Mucosa of gallbladder (tissue), 1 donor: ENCODE data around the gene CHD2. TPM values are rescaled to one million over a fixed set of nuclear protein-coding genes. Genes with fewer than 3 reads are reported as not detected.
A peak's percentile ranks its signal among the peaks of the same experiment; 100 is the strongest.

Source experiments
- DNase-seq: peaks from one replicate; pipeline ENCODE4 v3.0.0-alpha.2; 2020; ENCODE audit warnings: low spot score
- total RNA-seq: library from RNA; stranded (reverse); gene quantifications from one replicate; pipeline ENCODE4 v1.2.1, GENCODE V29; 2021
- donor health status: DM: no; HTN: no; CAD: no.

CHD2 gene
- total RNA-seq, 1 donor from 2014 or later: 124 TPM

DNA sequence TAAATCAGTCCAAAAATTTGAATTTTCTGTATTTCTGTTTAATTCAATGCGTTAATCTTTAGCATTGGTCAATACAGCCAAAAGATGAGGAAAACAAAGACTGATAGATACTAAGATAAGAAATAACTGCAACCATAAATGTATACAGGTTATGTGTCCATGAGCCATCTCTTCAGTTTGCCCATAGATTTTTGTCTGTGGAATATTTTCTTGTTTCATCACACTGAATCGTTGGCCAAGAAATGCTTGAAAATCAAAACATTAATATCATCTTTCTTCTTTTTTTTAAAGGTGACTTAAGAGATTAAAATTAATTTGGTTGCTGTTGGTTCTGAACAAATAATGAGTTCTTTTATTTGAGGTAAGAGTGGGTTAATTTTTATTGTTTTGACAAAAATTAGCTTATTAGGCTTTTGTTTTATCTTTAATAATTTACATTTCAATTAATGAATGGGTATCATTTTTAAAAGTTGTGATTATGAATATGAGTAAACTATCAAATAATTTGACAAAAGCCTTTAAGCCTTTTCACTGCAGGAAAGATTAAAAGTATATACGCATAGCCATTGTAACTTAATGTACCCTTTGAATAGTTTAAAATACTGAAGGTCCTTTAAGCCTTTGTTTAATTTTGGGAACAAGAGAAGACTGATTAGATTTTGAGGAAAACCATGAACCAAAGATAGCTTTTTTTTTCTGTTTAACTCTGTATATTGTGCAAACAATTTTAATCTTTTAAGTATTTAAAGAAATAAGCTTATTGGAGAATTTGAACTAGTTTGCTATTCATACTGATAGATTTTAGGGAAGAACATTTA, 14.7 kb upstream of the CHD2 start:
- DNase-seq: no peak

DNA sequence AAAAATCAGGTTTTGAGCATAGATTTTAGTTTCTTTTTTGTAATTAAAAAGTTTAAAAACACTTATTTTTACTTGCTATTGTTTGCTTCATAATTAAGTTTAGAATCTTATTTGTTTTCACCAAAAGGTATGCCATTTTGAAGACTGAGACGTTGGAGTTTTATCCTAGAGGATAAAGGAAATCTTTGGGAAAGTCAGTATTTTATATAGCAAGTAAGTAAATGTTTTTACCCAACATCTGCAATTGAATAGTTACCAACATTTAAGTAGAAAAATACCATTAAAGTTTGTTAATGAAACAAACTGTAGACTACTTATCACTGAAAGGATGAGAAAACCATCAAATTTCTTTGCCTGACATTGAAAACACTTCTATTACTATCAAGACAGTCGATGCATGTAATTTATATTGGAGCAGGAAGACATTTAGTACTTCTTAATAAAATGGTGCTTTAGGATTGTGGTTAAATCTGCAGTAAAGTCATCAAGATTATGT, 14.0 kb upstream of the CHD2 start:
- no peak for DNase-seq

DNA sequence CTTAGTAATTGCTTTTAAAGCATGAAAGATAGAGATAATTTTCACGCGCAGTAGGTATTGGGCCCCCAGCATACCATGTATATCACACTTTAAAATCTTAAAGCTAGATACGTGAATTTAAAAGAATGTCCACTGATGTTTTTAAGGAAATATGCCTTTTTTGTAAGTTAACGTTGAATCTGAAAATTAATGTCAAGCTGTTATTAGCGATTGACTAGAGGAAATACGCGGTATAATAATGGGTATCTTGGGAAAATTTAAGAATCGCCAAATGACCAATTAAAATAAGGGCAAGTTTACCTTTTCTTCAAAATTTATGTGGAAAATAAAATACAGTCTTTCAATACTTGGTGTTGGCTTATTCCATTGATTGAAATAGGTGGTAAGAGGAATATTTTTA, 13.3 kb upstream of the CHD2 start:
- DNase-seq: no peak

DNA sequence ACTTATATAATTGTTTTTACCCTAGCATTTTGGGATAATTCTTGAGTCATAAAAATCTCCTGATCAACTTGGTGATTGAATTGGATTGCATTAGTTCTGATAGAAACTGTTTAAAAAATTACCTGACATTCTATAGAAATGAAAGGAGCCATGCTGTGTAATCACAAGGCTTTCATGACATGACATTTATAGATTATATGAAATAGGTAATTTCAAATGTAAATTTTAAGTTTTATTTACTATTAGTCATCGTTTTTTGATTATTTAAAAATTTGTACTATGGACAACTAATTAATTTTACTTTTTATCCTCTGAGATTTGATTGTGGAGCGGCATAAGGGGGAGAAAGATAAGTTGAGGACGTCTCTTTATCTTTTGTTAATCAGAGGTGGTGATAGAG, 12.3 kb upstream of the CHD2 start:
- no peak for DNase-seq

DNA sequence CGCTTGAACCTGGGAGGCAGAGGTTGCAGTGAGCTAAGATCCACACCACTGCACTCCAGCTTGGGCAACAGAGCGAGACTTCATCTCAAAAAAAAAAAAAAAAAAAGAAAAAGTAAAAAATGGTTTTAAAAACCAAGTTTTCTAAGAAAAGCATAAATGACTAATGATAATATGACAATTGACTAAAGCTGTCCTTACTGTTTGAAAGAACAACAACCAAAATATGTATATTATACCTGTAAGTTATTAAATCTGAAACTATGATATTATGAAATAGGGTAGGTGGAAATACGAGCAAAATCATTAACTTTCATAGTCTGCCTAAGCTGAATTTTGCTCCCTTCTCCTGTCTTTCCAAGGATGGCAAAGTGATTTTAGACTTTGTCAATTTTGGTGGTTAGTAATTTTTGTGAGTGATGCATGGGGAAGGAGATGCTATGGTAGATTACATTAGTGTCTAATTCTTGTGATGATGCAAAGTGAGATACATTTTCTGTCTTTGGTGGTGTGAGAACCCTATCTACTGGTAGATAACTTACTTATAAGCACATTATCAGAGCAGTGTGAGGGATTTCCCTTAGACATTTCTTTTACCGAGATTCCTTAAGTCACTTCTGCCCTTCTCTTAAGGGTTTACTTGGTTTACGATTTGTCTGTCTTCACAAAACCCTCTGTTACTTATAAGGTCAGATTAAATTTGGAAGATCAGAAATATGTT, 10.6 kb upstream of the CHD2 start:
- DNase-seq: no peak

DNA sequence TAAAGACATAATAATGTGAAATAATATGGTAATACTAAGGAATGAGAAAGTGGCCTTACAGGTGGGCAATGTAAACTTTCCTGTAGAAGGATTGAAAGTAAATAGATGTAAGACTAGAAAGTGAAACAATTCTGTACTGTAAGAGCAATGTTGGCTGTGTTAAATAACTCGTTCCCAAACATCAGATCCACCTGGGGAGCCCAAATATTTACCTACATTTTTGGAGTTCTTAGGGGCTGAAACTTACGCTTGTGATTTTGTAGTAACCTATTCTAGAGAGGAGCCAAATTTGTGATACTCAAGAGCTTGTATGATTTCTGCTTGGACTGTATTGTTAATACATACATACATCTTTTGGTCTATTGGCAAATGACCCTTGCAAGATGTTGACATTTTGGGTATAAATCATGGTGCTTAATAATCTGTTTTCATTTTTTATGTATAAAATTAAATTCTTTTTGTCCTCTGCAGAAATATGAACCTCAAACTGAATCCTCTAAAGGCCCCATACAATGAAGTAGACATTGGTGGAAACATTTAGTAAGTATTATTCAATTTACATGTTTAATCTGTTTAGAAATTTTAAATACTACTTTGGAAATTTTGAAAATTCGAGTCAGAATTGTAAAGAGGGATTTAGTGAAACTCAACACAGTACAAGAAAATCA, 8.5 kb upstream of the CHD2 start:
- DNase-seq: no peak

DNA sequence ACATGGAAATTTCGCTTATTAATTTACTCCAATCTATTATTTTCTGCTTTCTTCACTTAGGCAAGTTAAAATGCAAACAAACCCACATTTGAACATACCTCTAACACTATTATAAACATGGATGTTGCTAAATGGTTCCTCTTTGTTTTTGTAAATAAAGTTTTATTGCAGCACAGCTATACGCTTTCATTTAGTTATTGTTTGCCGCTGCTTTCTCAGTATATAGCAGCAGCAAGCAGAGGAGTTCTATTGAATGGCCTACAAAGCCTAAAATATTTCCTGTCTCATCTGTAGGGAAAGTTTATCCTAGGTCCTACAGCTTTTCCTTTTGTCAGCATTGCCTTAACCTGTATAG, 7.9 kb upstream of the CHD2 start:
- DNase-seq: no peak

DNA sequence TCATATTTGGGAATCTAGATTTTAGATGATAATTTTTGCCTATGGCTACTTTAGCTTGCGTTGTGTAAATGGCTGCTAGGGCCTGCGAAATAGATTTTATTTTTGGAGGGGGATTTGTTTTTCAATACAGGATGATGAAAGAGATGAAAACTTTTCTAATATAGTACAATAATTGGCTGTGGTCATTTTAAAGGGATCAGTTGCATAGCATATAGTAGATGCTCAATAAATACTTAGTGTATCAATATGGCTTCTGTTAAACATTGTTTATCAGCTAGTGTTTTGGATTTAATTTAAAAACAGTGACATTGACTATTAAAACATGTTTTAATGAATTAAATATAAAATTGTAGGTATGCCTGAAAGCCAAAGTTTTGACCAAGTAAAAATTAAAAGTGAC, 6.9 kb upstream of the CHD2 start:
- no peak for DNase-seq

DNA sequence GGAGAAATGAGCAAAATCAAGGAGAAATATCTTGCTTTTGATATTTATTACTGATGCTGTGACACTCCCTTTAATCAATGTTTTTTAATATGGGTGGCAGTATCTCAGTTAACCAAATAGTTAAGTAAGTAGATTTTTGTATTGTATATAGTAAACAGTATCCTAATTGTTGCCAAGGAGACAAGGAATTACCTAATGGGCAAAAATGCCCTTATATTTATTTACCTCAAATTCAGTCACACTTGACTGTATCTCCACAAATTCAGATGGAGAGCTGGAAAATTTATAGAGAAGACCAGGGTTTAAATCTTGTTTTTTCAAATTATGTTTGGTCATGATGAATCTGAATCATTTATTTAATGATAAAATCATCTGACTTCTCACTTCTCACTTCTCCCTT, 3.6 kb upstream of the CHD2 start:
- no peak for DNase-seq

DNA sequence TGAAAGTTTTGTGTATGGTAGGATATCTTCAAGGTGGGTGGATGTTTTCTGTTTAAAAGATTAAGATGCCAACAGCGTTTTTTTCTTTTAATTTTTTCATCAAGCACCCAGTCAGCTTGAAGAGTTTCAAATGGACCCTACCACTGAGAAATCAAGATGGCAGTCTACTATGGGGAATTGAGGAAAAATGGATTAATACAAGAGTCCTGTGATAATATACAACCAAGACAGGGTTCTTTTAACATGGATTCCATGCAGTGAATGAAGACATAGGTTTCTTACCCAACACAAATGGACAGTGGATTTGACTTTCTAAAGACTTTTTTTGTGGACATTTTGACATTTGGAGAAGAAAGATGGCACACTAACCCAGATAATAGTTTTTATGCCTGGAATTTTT, 2.5 kb upstream of the CHD2 start:
- DNase-seq: no peak

DNA sequence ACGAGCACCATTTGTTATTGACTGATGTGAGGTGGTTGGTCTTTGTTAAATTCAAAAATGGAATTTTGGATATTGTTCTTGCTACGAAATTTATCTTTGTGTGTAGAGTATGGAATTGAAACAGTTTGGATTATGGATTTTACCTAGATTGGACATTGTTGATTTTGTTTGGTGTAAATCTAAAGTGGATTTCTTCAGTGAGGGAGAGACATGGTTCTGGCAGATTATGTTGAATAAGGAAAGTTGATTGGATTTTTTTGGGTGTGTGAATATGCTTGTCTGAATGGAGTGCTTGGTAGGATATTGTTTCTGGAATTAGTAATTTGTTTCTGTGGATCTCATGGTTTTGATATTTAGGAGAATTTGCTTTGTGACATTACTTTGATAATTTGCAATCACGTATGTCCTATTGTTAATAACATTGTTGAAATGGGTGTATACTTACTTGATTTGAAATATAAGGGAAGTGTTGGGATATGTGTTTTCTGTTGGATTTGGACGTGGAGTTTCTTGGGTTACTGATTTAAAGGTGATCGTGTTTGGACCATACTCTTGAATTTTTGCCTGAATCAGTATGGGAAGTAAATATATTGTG, 1.0 kb upstream of the CHD2 start:
- no peak for DNase-seq

DNA sequence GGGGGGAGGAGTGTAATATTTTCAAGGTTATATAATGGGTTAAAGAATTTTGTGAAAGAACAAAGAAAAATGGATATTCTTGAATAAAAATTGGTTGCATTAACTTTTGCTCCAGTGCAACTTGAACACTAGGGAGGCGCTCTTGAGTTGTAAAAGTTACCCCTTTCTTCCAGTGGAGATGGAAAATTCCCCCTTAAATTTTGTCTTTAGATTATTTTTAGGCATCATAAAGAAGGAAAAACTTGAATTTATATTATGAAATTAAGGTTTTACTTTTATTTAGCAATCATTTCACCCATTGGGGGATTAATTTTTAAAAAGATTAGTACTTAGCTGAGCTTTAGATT, 550 bp upstream of the CHD2 start:
- DNase-seq: no peak

DNA sequence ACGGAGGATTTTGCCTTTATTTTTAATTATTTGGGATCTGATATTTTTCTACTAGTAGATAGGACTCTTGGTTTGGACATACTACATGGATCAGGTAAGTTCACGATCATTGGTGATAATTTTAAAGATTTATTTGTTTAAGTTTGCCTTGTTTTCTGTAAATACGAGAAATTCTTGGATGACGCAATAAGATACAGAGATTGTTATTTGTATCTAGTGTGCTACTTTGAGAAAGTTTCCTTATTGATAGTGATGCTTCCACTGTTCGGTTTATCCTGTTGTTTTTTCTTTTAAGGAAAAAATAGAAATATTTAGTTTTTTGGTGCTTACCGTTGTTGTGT, 577 bp downstream of the CHD2 start:
- no peak for DNase-seq

DNA sequence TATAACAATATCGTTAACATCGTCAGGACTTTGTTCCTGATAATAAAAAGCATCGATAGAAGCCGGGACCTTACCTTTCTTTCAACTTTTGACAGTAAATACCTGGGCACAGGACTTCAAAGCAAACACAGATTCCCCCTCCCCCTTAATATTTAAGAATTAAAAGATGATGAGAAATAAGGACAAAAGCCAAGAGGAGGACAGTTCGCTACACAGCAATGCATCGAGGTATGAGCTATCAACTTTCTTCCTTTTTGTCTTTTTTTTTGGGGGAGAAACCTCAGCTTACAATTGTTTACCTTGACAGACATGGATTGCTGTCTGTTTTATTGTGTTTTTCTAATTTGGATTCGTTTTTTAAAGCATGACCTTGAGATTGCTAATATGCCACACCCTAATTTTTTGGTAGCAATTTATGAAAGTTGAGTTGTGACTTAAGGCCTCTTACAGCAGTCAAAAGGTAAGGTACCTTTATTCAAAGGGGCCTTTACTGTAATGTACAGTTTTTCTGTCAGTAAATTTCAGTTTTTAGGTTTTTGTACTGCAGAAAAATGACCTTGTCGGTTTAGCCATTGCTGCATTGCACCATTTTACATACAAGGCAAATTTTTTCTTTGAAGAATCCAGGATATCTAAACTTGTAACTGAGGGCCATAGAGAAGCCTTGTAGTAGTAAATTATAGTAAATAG, 1.1 kb downstream of the CHD2 start:
- no peak for DNase-seq

DNA sequence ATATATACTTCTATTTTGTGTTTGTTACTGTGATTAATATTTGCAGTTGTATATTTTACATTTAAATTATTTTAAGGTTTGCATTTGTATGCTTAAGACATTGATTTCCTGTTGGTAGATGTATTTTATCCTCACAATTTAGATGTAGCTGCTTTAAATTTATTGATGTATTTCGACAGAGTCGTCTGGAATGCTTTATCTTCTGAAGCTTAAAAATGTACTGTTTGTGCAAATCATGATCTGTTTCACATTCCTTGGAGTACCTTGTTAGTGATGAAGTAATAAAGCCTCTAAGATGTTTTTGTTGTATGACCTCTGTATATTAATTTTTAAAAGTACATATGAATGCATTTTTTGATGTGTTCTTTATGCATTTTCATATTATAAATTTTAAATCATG, 1.9 kb downstream of the CHD2 start:
- DNase-seq: no peak

DNA sequence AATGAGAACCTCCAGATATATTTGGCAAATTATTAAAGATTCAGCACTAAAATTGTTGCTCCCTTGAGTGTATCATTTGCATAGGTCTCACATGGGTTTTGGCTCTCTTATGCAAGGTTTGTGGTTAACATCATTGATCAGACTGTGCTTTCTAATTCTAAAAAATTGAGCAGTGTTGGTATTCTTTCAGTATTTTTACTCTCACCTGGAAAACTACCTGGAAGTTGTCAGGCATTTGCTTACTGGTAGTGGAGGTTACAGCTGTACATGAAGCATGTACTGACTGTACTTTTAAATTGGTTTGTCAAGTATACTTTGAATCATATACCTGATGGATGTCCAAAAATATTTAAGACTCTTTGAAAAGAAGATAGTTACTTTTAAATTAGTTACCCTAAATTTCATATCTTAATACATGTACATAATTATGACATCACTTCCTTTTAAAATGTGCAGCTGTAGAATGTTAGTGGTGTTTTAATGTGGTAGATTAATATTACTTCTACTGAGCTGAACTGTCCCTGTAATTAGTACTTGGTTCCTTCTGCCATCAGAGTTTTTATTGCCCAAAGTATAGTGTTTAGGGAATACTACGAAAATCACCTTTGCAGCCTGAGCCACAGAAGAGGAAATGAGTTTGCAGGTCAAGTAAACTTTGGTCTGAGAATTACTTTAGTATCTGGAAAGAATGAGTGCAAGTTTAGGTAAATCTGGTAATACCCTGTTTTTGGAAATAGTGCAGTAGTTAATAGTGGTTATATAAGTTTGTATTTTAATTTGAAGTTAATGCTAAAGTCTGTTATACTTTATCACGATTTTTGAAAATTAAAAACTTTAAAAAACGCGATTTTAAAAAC, 2.8 kb downstream of the CHD2 start:
- DNase-seq: no peak

DNA sequence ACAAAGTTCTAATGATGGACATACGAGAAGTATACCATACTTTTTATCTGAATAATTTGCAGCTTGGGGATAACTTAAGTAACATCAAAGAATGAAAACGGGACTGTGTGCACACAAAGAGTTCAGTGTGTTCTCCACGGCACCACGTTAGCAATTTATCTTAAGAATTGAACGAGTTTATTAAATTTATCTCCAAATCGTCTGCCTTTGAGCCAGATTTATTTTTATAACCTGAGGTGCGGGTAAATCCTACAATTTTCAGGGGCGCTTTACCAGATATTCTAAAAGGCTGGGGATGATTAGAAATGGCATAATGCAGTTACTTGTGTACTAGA, 3.5 kb downstream of the CHD2 start:
- no peak for DNase-seq

DNA sequence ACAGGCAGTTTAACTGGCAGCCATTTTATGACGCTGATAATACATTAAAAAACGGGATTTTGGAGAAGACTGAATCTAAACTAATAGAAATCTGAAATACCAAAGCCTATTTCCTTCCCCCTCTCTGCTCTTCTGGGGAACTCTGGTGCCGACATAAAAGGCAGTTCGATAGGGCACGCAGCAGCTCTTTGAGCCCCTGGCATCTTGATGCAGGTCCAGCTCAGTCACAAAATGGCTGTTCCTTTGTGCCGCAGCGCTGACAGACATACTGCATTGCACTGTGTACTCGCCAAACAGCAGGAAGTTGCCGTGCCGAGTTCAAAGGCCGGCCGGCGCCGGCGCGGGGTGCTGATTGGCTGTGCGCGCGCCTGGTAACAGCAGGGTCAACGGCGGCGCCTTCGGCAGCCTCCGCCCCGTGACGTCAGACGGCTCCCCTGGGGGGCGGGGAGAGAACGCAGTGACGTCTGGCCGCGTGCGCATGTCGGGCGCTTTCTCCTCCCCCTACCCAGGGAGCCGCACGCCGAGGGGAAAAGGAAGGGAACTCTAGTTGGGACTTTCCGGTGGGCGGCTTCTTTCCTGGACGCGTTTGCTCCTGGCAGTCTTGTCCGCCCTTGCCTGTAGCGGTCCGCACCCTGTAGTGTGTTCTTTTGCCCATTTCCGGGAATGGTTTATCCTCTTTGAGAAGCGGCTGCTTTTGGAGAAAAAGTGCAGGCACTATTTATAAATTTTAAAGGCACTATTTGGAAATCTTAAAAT, 4.0 kb downstream of the CHD2 start:
- DNase-seq: peak; percentile 99

DNA sequence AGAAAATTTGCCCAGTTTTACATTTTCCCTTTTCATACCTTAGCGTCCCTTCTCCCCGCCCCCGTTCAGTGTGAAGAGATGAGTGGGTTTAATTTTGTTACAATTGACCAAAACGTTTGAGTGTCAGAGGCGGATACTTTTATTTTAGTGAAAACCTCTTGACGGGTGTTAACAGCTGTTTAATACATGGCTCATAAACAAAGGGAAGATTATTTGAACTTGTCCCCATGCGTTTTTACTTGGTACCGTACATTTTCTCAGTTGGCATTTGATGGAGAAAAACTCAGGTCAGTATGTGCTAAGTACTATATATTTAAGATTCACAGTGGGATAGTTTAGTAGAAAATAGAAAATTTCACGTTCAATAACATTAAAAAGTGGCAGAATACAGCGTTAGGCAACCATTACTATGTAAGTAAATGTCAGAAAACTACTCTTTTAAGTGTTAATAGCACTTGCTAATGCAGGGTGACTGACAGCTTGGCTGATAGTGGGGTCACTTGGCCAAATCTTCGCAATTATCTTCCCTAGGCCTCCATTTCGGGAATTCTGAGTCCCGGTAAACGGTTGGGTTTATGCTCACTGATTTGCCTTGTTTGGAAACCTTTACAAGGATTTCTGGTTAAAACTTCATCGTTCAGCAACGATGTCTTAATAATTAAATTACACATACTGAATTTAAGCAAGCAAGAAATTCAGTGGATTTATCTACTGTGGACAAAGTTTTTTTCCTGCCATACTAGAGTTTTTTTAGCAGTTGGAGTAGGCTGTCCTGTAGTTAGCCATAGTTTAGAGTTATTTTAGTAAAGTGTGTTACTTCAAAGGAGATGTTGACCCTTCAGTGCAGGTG, 4.8 kb downstream of the CHD2 start:
- DNase-seq: no peak

DNA sequence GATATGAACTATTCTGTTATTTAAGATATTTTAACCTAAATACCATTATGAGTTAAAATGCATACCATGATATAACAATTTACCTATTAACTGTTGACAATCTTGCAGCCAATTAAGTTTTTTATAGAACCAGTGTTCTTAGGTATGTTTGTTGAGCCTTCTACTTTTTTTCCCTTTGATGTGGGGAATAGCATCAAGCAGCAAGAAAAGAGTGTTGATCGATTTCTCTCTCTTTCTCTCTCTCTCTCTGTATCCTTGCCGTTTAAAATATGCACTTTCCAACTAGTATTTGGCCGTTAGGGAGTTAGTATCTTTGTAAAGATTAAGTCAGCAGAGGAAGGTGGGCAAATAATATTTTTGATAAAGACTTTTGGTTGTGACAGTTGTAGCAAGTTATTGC, 5.9 kb downstream of the CHD2 start:
- no peak for DNase-seq
